Medulla oblongata (tissue), 1 donor: Measurements from ENCODE around the gene SELENOO.

Experiments used
- DNase-seq: peaks from one replicate; pipeline ENCODE4 v3.0.0-alpha.2; 2015; ENCODE audit errors: extremely low spot score

Gene SELENOO

GRCh38 chr22:50216055-50216683 lies 15.4 kb downstream of the SELENOO start:
- no peak for DNase-seq

- DNase-seq = no peak
These were observed 16.1 kb downstream of the SELENOO start for GRCh38 chr22:50216684-50217520.

- no peak for DNase-seq
These were observed 16.8 kb downstream of the SELENOO start for GRCh38 chr22:50217543-50218152.

- DNase-seq = no peak
These were observed 17.6 kb downstream of the SELENOO start for GRCh38 chr22:50218153-50218995.

- DNase-seq = no peak
These were observed 18.4 kb downstream of the SELENOO start for GRCh38 chr22:50218996-50219727.

- DNase-seq = no peak
These were observed 19.2 kb downstream of the SELENOO start for GRCh38 chr22:50219800-50220602.

GRCh38 chr22:50220603-50221409 lies 20.0 kb downstream of the SELENOO start:
- no peak for DNase-seq

- no peak for DNase-seq
These were observed 20.8 kb downstream of the SELENOO start for GRCh38 chr22:50221410-50222300.

- DNase-seq = no peak
These were observed 21.7 kb downstream of the SELENOO start for GRCh38 chr22:50222508-50222907.

- no peak for DNase-seq
These were observed 23.3 kb downstream of the SELENOO start for GRCh38 chr22:50224071-50224470.

GRCh38 chr22:50225200-50225969 lies 24.6 kb downstream of the SELENOO start:
- DNase-seq = no peak

- no peak for DNase-seq
These were observed 25.5 kb downstream of the SELENOO start for GRCh38 chr22:50226063-50226874.

- no peak for DNase-seq
These were observed 26.0 kb downstream of the SELENOO start for GRCh38 chr22:50226875-50227165.

GRCh38 chr22:50227579-50228215 lies 26.9 kb downstream of the SELENOO start:
- DNase-seq = no peak

GRCh38 chr22:50228366-50228765 lies 27.6 kb downstream of the SELENOO start:
- no peak for DNase-seq

GRCh38 chr22:50229370-50229769 lies 28.6 kb downstream of the SELENOO start:
- no peak for DNase-seq
